GM12878 (cell line): ENCODE data around the gene FAM90A1. TPM values are rescaled to one million over a fixed set of nuclear protein-coding genes. Genes with fewer than 3 reads are reported as not detected.
"Not testable (repeated sequence)": the region's sequence is repeated elsewhere in the genome, so short reads cannot be mapped to it uniquely, and the experiment has no call there.

Experiments used
- ATAC-seq: fragments of 200-7000 bp; cut with Tn5 transposase; 3 replicates; pipeline ENCODE4 v1.9.1; 2020; ENCODE audit warnings: mild to moderate bottlenecking, moderate library complexity
- BruUV-seq: library from RNA; stranded (reverse); fragments of 400-500 nt; replicated peaks from 2 replicates; lab custom pipeline; 2021; lab: Mats Ljungman, UMichigan
- CTCF ChIA-PET: fragments of 300-600 bp; sonication (Branson Sonifier 250); formaldehyde crosslinking; extraction: SDS; loops from one replicate; lab custom pipeline; 2021; ENCODE audit warnings: inconsistent platforms; lab: Yijun Ruan, JAX
- POLR2A ChIA-PET: fragments of 350-600 bp; formaldehyde crosslinking; extraction: SDS; loops from one replicate; lab custom pipeline; 2021; ENCODE audit warnings: inconsistent platforms; lab: Charles Lee
- RAD21 ChIA-PET: fragments of 300-600 bp; sonication (Branson Sonifier 250); formaldehyde crosslinking; loops from one replicate; lab custom pipeline; 2023; ENCODE audit warnings: antibody characterized with exemption; ENCODE audit not compliant: unreplicated experiment; lab: Charles Lee
- SMC1A ChIA-PET: fragments of 300-600 bp; sonication (Branson Sonifier 250); formaldehyde crosslinking; loops from one replicate; lab custom pipeline; 2023; ENCODE audit not compliant: unreplicated experiment, uncharacterized antibody; lab: Charles Lee
- DNase-seq: peaks from one replicate; pipeline ENCODE4 v3.0.0-alpha.2; 2011; ENCODE audit warnings: low read depth, low spot score
- FAIRE-seq: peaks from 3 replicates; lab custom pipeline; 2011; peaks lifted over from hg19 to GRCh38; lab: Jason Lieb, UNC
- H2AFZ ChIP-seq: 2 replicates; pipeline ENCODE4 v1.6.0; 2011; ENCODE audit warnings: low read depth, low read length, control low read depth; ENCODE audit not compliant: control insufficient read depth
- H3K27ac ChIP-seq: 2 replicates; pipeline ENCODE4 v1.5.1; 2011; ENCODE audit warnings: control low read depth; ENCODE audit not compliant: control insufficient read depth, insufficient read depth
- H3K27me3 ChIP-seq, 2 experiments: replicated peaks in 1 of 2; 2 replicates each; pipeline versions ENCODE4 v1.6.0 to v1.6.1; 2011; ENCODE audit warnings: low read length in 1 of 2; ENCODE audit not compliant: control insufficient read depth in 2 of 2, insufficient read depth in 2 of 2
- H3K36me3 ChIP-seq, 2 experiments: 2 replicates each; pipeline ENCODE4 v1.5.1; 2011; ENCODE audit warnings: low read length in 1 of 2; ENCODE audit not compliant: control insufficient read depth in 2 of 2, insufficient read depth in 2 of 2
- H3K4me1 ChIP-seq: 2 replicates; pipeline ENCODE4 v1.6.1; 2011; ENCODE audit warnings: mild to moderate bottlenecking, low read length, moderate library complexity, mixed read lengths; ENCODE audit not compliant: control insufficient read depth, insufficient read depth
- H3K4me2 ChIP-seq: 2 replicates; pipeline ENCODE4 v1.6.0; 2011; ENCODE audit warnings: control low read depth; ENCODE audit not compliant: control insufficient read depth, insufficient read depth
- H3K4me3 ChIP-seq: fragments of 200-600 bp; sonication (generic); 2 replicates; pipeline ENCODE4 v1.5.1; 2016
- H3K79me2 ChIP-seq: 2 replicates; pipeline ENCODE4 v1.6.0; 2011; ENCODE audit warnings: low read length; ENCODE audit not compliant: control insufficient read depth, insufficient read depth
- H3K9ac ChIP-seq: 2 replicates; pipeline ENCODE4 v1.8.0; 2011; ENCODE audit warnings: low read length, control low read depth, mixed read lengths; ENCODE audit not compliant: control insufficient read depth, insufficient read depth
- H3K9me3 ChIP-seq: replicated peaks from 3 replicates; pipeline ENCODE4 v1.5.1; 2011; ENCODE audit warnings: mild to moderate bottlenecking, low read length; ENCODE audit not compliant: control insufficient read depth, insufficient read depth
- H4K20me1 ChIP-seq: 2 replicates; pipeline ENCODE4 v1.6.0; 2011; ENCODE audit not compliant: control insufficient read depth, insufficient read depth
- GATAD2B ChIP-seq: fragments of 450-650 bp; conservative IDR thresholded peaks from 2 replicates; pipeline ENCODE4 v1.6.1; 2017; ENCODE audit warnings: low read depth, mild to moderate bottlenecking, moderate library complexity
- IKZF1 ChIP-seq: fragments of 450-650 bp; conservative IDR thresholded peaks from 2 replicates; pipeline ENCODE4 v1.6.1; 2017; ENCODE audit warnings: antibody characterized with exemption, mild to moderate bottlenecking
- MEF2B ChIP-seq: fragments of 450-650 bp; IDR thresholded peaks from 2 replicates; pipeline ENCODE4 v1.6.1; 2018; ENCODE audit warnings: mild to moderate bottlenecking, moderate library complexity; ENCODE audit not compliant: partially characterized antibody, poor library complexity, severe bottlenecking
- ZNF687 ChIP-seq: fragments of 450-650 bp; IDR thresholded peaks from 2 replicates; pipeline ENCODE4 v1.6.1; 2017; ENCODE audit warnings: mild to moderate bottlenecking, moderate library complexity
- WGBS: methylation state at CpG from one replicate; pipeline ENCODE4 v1.1.6; 2016; ENCODE audit warnings: low lambda C conversion rate; ENCODE audit not compliant: insufficient replicate concordance, insufficient coverage; ENCODE audit errors: missing lambda C conversion rate; 5-methylcytosine and 5-hydroxymethylcytosine counted together
- in situ Hi-C: fragments of 300-500 bp; cut with MboI; formaldehyde crosslinking; loops from 9 replicates; pipeline ENCODE4 v1.14.3; 2018; ENCODE audit warnings: mixed read lengths
- intact Hi-C: fragments of 100-400 bp; cut with micrococcal nuclease; formaldehyde crosslinking; loops from one replicate; pipeline ENCODE4 v1.14.2; 2022; ENCODE audit not compliant: unreplicated experiment
- polyA plus RNA-seq, 11 experiments: library from polyadenylated mRNA; depleted of rRNA in 4 of 11; unstranded in 6 of 11; stranded (reverse) in 5 of 11; fragments of >200 nt; fragmentation: Nextera tagmentation in 4 of 11; fragmentation: Illumina TruSeq in 1 of 11; extraction: Ambion mirVana in 4 of 11; extraction: Trizol in 1 of 11; gene quantifications; 1 replicate in 1 of 11; 2 replicates in 10 of 11; pipeline versions ENCODE4 v1.2.1 to v1.2.3, GENCODE V29; 2011 to 2016; ENCODE audit warnings: inconsistent platforms in 2 of 11, missing spikeins in 2 of 11, low read depth in 1 of 11
- total RNA-seq, 4 experiments: library from RNA; depleted of rRNA in 3 of 4; stranded (reverse); fragments of >200 nt in 3 of 4; fragmentation: Illumina TruSeq in 1 of 4; extraction: Trizol in 1 of 4; gene quantifications; 2 replicates each; pipeline versions ENCODE4 v1.2.1 to v1.2.3, GENCODE V29; 2013 to 2021

FAM90A1 gene
- total and polyA plus RNA-seq, 10 of the 15 experiments (the other 5 are each of a cell fraction or from before 2014, with no cell fraction given), result 0.09 to 0.85 (median 0.46) TPM

DNA sequence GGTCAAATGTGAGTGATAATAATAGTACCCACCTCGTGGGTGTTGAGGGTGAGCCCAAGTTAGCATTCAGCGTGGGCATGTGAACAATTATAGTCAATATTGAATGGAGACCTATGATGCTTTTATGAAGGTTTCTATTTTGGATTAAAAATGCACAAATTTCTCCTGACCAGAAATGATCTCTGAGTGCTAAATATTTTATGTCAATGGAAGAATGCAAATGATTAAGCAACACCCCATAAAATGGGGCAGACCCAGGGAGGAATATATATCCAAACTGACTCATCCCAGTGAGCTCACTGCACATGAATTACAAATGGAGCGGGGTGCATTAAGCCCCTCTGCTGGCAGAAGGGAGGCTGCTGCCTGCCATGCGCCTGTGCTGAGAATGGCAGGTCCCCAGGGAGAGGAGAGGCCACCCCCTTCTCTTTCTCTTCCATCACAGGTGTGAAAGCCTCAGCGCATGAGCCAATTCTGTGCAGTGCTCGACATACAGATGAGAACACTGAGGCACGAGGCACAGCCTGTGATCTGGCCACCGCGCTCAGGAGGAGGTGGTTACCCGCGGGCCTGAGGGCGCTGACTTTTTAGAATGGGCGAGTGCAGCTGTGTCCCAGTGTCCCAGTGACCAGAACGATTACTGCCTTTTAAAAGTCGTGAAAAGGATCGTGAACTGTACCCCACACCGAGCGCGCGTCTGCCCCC, 14.7 kb upstream of the FAM90A1 start:
- ATAC-seq, result peak; percentile 48
- intact Hi-C loops, H3K27me3 ChIP-seq, FAIRE-seq, H4K20me1 ChIP-seq, POLR2A ChIA-PET, H3K4me1 ChIP-seq, in situ Hi-C loops, H3K36me3 ChIP-seq, DNase-seq, H3K79me2 ChIP-seq, H3K9me3 ChIP-seq: not testable (repeated sequence)
- WGBS, result 2% methylated on average over 20 of the region's 20 CpGs
- BruUV-seq, result TSS peak; percentile 70
- Histone ChIP-seq H3K4me2 (peak overlapping the region; percentile 79; the same call in 1 of the 2 replicates), H2AFZ (peak overlapping the region; percentile 72), H3K27ac (peak overlapping the region; percentile 11; the same call in 1 of the 2 replicates), H3K4me3 (peak overlapping the region; percentile 76), H3K9ac (peak overlapping the region; percentile 56; the same call in 1 of the 2 replicates)
- ChIA-PET RAD21 (interaction anchor here (1.6 kb wide), 1 partner anchor 14 kb away, joined by 3 read pairs; the partner anchor contains the start of gene FAM90A1), CTCF (interaction anchor here (2.8 kb wide), 1 partner anchor 10 kb away, joined by 10 read pairs; no protein-coding TSS in a partner anchor), SMC1A (interaction anchor here (1.0 kb wide), 1 partner anchor 139 kb away, joined by 3 read pairs; no protein-coding TSS in a partner anchor)
- TF ChIP-seq GATAD2B (0 out of 2 replicates have a peak, but pooled peaks have one; percentile 20), IKZF1 (0 out of 2 replicates have a peak, but pooled peaks have one; percentile 4), MEF2B (peak; percentile 91), ZNF687 (peak; percentile 66)

- RAD21 ChIA-PET, in situ Hi-C loops, H3K4me1 ChIP-seq, H3K4me2 ChIP-seq, H3K27ac ChIP-seq, H3K27me3 ChIP-seq, FAIRE-seq, ATAC-seq, POLR2A ChIA-PET, H4K20me1 ChIP-seq, BruUV-seq, H3K36me3 ChIP-seq, H3K4me3 ChIP-seq, H2AFZ ChIP-seq, SMC1A ChIA-PET, intact Hi-C loops, CTCF ChIA-PET, H3K79me2 ChIP-seq, H3K9ac ChIP-seq, H3K9me3 ChIP-seq, DNase-seq: not testable (repeated sequence)
- WGBS, result 50% methylated on average over 13 of the region's 13 CpGs
These were observed 13.1 kb upstream of the FAM90A1 start for GRCh38 chr12:8240340-8241114.
